H9 (cell line): ENCODE results near the gene EIF4E2. TPM values are rescaled to one million over a fixed set of nuclear protein-coding genes. Genes with fewer than 3 reads are reported as not detected.

ENCODE experiments used
- DNase-seq: peaks from one replicate; pipeline ENCODE4 v3.0.0-alpha.2; 2017
- H2AFZ ChIP-seq: one replicate; pipeline ENCODE4 v1.6.1; 2013; ENCODE audit warnings: mild to moderate bottlenecking, low read length, control low read depth, moderate library complexity
- H2AK5ac ChIP-seq: 2 replicates; pipeline ENCODE4 v1.6.1; 2013; ENCODE audit warnings: low read length, control low read depth, mixed read lengths; ENCODE audit not compliant: insufficient read length
- H2BK120ac ChIP-seq: one replicate; pipeline ENCODE4 v1.6.1; 2013; ENCODE audit warnings: low read depth, mild to moderate bottlenecking, low read length, control low read depth, inconsistent platforms; ENCODE audit not compliant: poor library complexity, severe bottlenecking
- H2BK12ac ChIP-seq: 2 replicates; pipeline ENCODE4 v1.6.1; 2013; ENCODE audit warnings: low read length, control low read depth, mixed read lengths, low read depth; ENCODE audit not compliant: insufficient read length
- H2BK15ac ChIP-seq: 2 replicates; pipeline ENCODE4 v1.6.1; 2013; ENCODE audit warnings: low read depth, low read length, control low read depth
- H2BK20ac ChIP-seq: one replicate; pipeline ENCODE4 v1.6.1; 2013; ENCODE audit warnings: low read depth, mild to moderate bottlenecking, low read length, control low read depth, inconsistent platforms; ENCODE audit not compliant: poor library complexity, severe bottlenecking
- H2BK5ac ChIP-seq: 2 replicates; pipeline ENCODE4 v1.6.1; 2013; ENCODE audit warnings: low read length, control low read depth, mixed read lengths; ENCODE audit not compliant: insufficient read length
- H3K14ac ChIP-seq: 2 replicates; pipeline ENCODE4 v1.6.1; 2013; ENCODE audit warnings: low read length, control low read depth; ENCODE audit not compliant: insufficient read depth
- H3K18ac ChIP-seq: 2 replicates; pipeline ENCODE4 v1.6.1; 2013; ENCODE audit warnings: low read depth, mild to moderate bottlenecking, mixed read lengths, low read length, control low read depth; ENCODE audit not compliant: insufficient read length
- H3K23ac ChIP-seq: 2 replicates; pipeline ENCODE4 v1.6.1; 2013; ENCODE audit warnings: low read length, control low read depth, mixed read lengths, low read depth; ENCODE audit not compliant: insufficient read length
- H3K23me2 ChIP-seq: 2 replicates; pipeline ENCODE4 v1.6.1; 2013; ENCODE audit warnings: low read depth, mild to moderate bottlenecking, mixed read lengths, low read length, control low read depth; ENCODE audit not compliant: insufficient read length, poor library complexity, severe bottlenecking
- H3K27ac ChIP-seq: 2 replicates; pipeline ENCODE4 v1.5.1; 2013; ENCODE audit warnings: low read length, control low read depth, mixed read lengths, low read depth; ENCODE audit not compliant: insufficient read length
- H3K27me3 ChIP-seq: 2 replicates; pipeline ENCODE4 v1.6.1; 2013; ENCODE audit warnings: low read length, control low read depth, inconsistent platforms; ENCODE audit not compliant: insufficient read depth
- H3K4ac ChIP-seq: 2 replicates; pipeline ENCODE4 v1.6.1; 2013; ENCODE audit warnings: low read depth, mild to moderate bottlenecking, control low read depth, inconsistent platforms, low read length, moderate library complexity
- H3K4me1 ChIP-seq: 2 replicates; pipeline ENCODE4 v1.6.1; 2013; ENCODE audit warnings: low read length, control low read depth, inconsistent platforms; ENCODE audit not compliant: insufficient read depth
- H3K4me2 ChIP-seq: 2 replicates; pipeline ENCODE4 v1.6.1; 2013; ENCODE audit warnings: low read length, control low read depth, mixed read lengths; ENCODE audit not compliant: insufficient read length, insufficient read depth
- H3K56ac ChIP-seq: 2 replicates; pipeline ENCODE4 v1.6.1; 2013; ENCODE audit warnings: low read depth, mild to moderate bottlenecking, mixed read lengths, low read length, control low read depth; ENCODE audit not compliant: insufficient read length
- H3K79me1 ChIP-seq: 2 replicates; pipeline ENCODE4 v1.6.1; 2013; ENCODE audit warnings: low read depth, mild to moderate bottlenecking, moderate library complexity, low read length, control low read depth, inconsistent platforms; ENCODE audit not compliant: insufficient read depth, poor library complexity, severe bottlenecking
- H3K79me2 ChIP-seq: 2 replicates; pipeline ENCODE4 v1.6.1; 2013; ENCODE audit warnings: low read length, control low read depth, inconsistent platforms; ENCODE audit not compliant: insufficient read depth
- H3K9ac ChIP-seq: 2 replicates; pipeline ENCODE4 v1.6.1; 2013; ENCODE audit warnings: low read length, control low read depth, mixed read lengths; ENCODE audit not compliant: insufficient read length; ENCODE audit errors: extremely low read depth
- H3K9me3 ChIP-seq: one replicate; pipeline ENCODE4 v1.6.1; 2013; ENCODE audit warnings: low read depth, low read length, inconsistent platforms; ENCODE audit not compliant: control insufficient read depth
- H3T11ph ChIP-seq: one replicate; pipeline ENCODE4 v1.6.1; 2013; ENCODE audit warnings: mild to moderate bottlenecking, low read length, control low read depth, inconsistent platforms
- H4K20me1 ChIP-seq: one replicate; pipeline ENCODE4 v1.6.1; 2013; ENCODE audit not compliant: control insufficient read depth, insufficient read length, insufficient read depth
- H4K5ac ChIP-seq: 2 replicates; pipeline ENCODE4 v1.6.1; 2013; ENCODE audit warnings: low read depth, mild to moderate bottlenecking, mixed read lengths, low read length, control low read depth; ENCODE audit not compliant: insufficient read length
- H4K8ac ChIP-seq: replicated peaks from 2 replicates; pipeline ENCODE4 v1.6.1; 2013; ENCODE audit warnings: low read length, control low read depth, mixed read lengths, low read depth; ENCODE audit not compliant: insufficient read length
- H4K91ac ChIP-seq: 2 replicates; pipeline ENCODE4 v1.6.1; 2013; ENCODE audit warnings: low read depth, mild to moderate bottlenecking, moderate library complexity, mixed read lengths, low read length, control low read depth; ENCODE audit not compliant: insufficient read length
- H3K27ac Mint-ChIP-seq, 3 experiments: 2 replicates in 2 of 3; 3 replicates in 1 of 3; pipeline ENCODE4 v1.8.0; 2020 to 2021; ENCODE audit warnings: mixed read lengths in 3 of 3, mild to moderate bottlenecking in 1 of 3, moderate library complexity in 1 of 3
- H3K27me3 Mint-ChIP-seq: 2 replicates; pipeline ENCODE4 v1.8.0; 2021; ENCODE audit warnings: low read depth, mild to moderate bottlenecking, moderate library complexity, mixed read lengths
- H3K36me3 Mint-ChIP-seq, 3 experiments: 2 replicates in 2 of 3; 3 replicates in 1 of 3; pipeline ENCODE4 v1.8.0; 2020 to 2021; ENCODE audit warnings: low read depth in 3 of 3, mixed read lengths in 3 of 3; ENCODE audit not compliant: insufficient read depth in 1 of 3
- H3K4me1 Mint-ChIP-seq, 2 experiments: 2 replicates each; pipeline ENCODE4 v1.8.0; 2020; ENCODE audit warnings: mixed read lengths in 2 of 2
- H3K4me3 Mint-ChIP-seq, 2 experiments: 2 replicates in 1 of 2; 3 replicates in 1 of 2; pipeline ENCODE4 v1.8.0; 2020 to 2021; ENCODE audit warnings: mild to moderate bottlenecking in 2 of 2, mixed read lengths in 2 of 2, moderate library complexity in 1 of 2
- H3K9me3 Mint-ChIP-seq, 2 experiments: 2 replicates in 1 of 2; 3 replicates in 1 of 2; pipeline ENCODE4 v1.8.0; 2020; ENCODE audit warnings: mild to moderate bottlenecking in 2 of 2, mixed read lengths in 2 of 2, moderate library complexity in 1 of 2
- WGBS: extraction: QIAGEN DNeasy Blood & Tissue Kit; methylation state at CpG from one replicate; pipeline ENCODE4 v1.1.7; 2013; ENCODE audit warnings: missing lambda C conversion rate, low lambda C conversion rate, mixed read lengths; ENCODE audit not compliant: insufficient read length; ENCODE audit errors: extremely low coverage; 5-methylcytosine and 5-hydroxymethylcytosine counted together
- total RNA-seq: library from RNA; stranded (reverse); gene quantifications from 2 replicates; pipeline ENCODE4 v1.2.1, GENCODE V29; 2021
- TF ChIP-seq, protein P1 (sequence below): fragments of 200-600 bp; sonication (generic); conservative IDR thresholded peaks from 3 replicates; pipeline ENCODE4 v1.8.0; 2021; ENCODE audit warnings: antibody characterized with exemption, mild to moderate bottlenecking

EIF4E2 gene
- total RNA-seq, 1 experiment from 2014 or later: 109 TPM

DNA sequence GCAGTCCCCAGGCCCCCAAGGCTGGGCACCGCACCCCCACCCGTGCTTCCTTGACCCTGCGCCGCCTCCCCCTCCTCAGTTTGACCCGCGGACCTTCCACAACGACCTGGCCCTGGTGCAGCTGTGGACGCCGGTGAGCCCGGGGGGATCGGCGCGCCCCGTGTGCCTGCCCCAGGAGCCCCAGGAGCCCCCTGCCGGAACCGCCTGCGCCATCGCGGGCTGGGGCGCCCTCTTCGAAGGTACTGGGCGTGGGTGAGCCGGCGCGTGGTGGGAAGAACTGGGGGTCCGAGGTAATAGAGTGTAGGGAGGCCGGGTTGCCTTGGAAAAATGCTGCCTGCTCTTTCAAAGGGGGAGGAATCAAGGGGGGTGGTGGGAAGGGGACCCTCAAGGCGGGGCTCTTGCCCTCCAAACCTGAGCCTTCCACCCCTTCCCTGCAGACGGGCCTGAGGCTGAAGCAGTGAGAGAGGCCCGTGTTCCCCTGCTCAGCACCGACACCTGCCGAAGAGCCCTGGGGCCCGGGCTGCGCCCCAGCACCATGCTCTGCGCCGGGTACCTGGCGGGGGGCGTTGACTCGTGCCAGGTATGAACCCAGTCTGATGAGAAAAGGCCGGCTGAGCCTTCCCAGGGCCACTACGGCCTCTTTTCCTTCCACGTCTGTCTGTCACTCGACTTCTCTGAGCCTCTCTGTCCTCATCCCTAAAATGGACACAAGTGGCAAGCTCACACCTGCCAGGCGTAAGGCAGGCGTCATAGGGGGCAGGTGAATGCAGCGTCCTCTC, 27.7 kb upstream of the EIF4E2 start:
- no peak overlapping the region for H2AFZ ChIP-seq
- H3K79me2 ChIP-seq: no peaks in the 10 kb centered on the region
- H3K27ac ChIP-seq: no peak overlapping the region
- H3T11ph ChIP-seq: no peak overlapping the region
- H2BK5ac ChIP-seq: no peak overlapping the region
- no peak overlapping the region for H3K18ac ChIP-seq
- Mint-ChIP-seq H3K27me3 (peaks cover 76% of the 10 kb centered on the region), H3K9me3 (no peaks in the 10 kb centered on the region), H3K4me1 (peaks cover 9 to 26% of the 10 kb centered on the region in 2 experiments), H3K4me3 (peak overlapping the region; percentile 9 to 72; a peak in 4 of 5 replicates), H3K36me3 (peaks cover 0 to 1% (median 0%) of the 10 kb centered on the region in 3 experiments; a peak in 1 of 7 replicates), H3K27ac (no peak overlapping the region)
- no peaks in the 10 kb centered on the region for H3K4me1 ChIP-seq
- H3K79me1 ChIP-seq: no peaks in the 10 kb centered on the region
- no peak overlapping the region for H3K56ac ChIP-seq
- H4K91ac ChIP-seq: no peak overlapping the region
- no peaks in the 10 kb centered on the region for H4K20me1 ChIP-seq
- no peaks in the 10 kb centered on the region for H3K9me3 ChIP-seq
- TF ChIP-seq, protein P1, sequence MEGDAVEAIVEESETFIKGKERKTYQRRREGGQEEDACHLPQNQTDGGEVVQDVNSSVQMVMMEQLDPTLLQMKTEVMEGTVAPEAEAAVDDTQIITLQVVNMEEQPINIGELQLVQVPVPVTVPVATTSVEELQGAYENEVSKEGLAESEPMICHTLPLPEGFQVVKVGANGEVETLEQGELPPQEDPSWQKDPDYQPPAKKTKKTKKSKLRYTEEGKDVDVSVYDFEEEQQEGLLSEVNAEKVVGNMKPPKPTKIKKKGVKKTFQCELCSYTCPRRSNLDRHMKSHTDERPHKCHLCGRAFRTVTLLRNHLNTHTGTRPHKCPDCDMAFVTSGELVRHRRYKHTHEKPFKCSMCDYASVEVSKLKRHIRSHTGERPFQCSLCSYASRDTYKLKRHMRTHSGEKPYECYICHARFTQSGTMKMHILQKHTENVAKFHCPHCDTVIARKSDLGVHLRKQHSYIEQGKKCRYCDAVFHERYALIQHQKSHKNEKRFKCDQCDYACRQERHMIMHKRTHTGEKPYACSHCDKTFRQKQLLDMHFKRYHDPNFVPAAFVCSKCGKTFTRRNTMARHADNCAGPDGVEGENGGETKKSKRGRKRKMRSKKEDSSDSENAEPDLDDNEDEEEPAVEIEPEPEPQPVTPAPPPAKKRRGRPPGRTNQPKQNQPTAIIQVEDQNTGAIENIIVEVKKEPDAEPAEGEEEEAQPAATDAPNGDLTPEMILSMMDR: no peak
- no peak overlapping the region for H2BK20ac ChIP-seq
- H2BK120ac ChIP-seq: no peak overlapping the region
- no peak overlapping the region for H3K9ac ChIP-seq
- H2AK5ac ChIP-seq: no peak overlapping the region
- no peak overlapping the region for H2BK15ac ChIP-seq
- H3K4me2 ChIP-seq: peak overlapping the region; percentile 42
- H4K5ac ChIP-seq: no peak overlapping the region
- H3K23ac ChIP-seq: no peak overlapping the region
- no peak overlapping the region; the same call in 1 of the 2 replicates for H3K14ac ChIP-seq
- no peak overlapping the region for H2BK12ac ChIP-seq
- no peak overlapping the region for H3K4ac ChIP-seq
- no peak overlapping the region for H4K8ac ChIP-seq
- WGBS: no CpG with 5 or more reads among the region's 46 CpGs
- H3K27me3 ChIP-seq: peaks cover 15% of the 10 kb centered on the region
- H3K23me2 ChIP-seq: peaks cover 14% of the 10 kb centered on the region
- no peak for DNase-seq
